MM.1S (cell line): ENCODE measurements around the gene CRYM.

Experiments
- DNase-seq: peaks from one replicate; pipeline ENCODE4 v3.0.0-alpha.2; 2015
- H2AFZ ChIP-seq: fragments of 300-600 bp; sonication (generic); 2 replicates; pipeline ENCODE4 v1.6.0; 2016; ENCODE audit warnings: antibody characterized with exemption, low read length
- H3F3A ChIP-seq: fragments of 300-600 bp; sonication (generic); 2 replicates; pipeline ENCODE4 v1.6.1; 2016; ENCODE audit warnings: mild to moderate bottlenecking, antibody characterized with exemption, low read length, moderate library complexity, mixed read lengths; ENCODE audit not compliant: insufficient read depth
- H3K27ac ChIP-seq: fragments of 300-600 bp; sonication (generic); 2 replicates; pipeline ENCODE4 v1.5.1; 2016; ENCODE audit warnings: mild to moderate bottlenecking, low read length
- H3K27me3 ChIP-seq: fragments of 300-600 bp; sonication (generic); replicated peaks from 2 replicates; pipeline ENCODE4 v1.6.0; 2016; ENCODE audit warnings: low read length; ENCODE audit not compliant: insufficient read depth
- H3K36me3 ChIP-seq: fragments of 300-600 bp; sonication (generic); replicated peaks from 2 replicates; pipeline ENCODE4 v1.6.1; 2016; ENCODE audit warnings: mild to moderate bottlenecking, low read length, mixed read lengths; ENCODE audit not compliant: insufficient read depth
- H3K4me1 ChIP-seq: fragments of 300-600 bp; sonication (generic); 2 replicates; pipeline ENCODE4 v1.6.1; 2016; ENCODE audit warnings: low read length, mixed read lengths
- H3K4me2 ChIP-seq: fragments of 300-600 bp; sonication (generic); 2 replicates; pipeline ENCODE4 v1.6.0; 2016; ENCODE audit warnings: low read depth, low read length
- H3K4me3 ChIP-seq: fragments of 300-600 bp; sonication (generic); 2 replicates; pipeline ENCODE4 v1.5.1; 2016; ENCODE audit warnings: low read length, mixed read lengths
- H3K79me2 ChIP-seq: fragments of 300-600 bp; sonication (generic); 2 replicates; pipeline ENCODE4 v1.6.1; 2016; ENCODE audit warnings: mixed run types, low read length, mixed read lengths
- H3K9ac ChIP-seq: fragments of 300-600 bp; sonication (generic); 2 replicates; pipeline ENCODE4 v1.6.1; 2016; ENCODE audit warnings: low read length, mixed read lengths
- H3K9me2 ChIP-seq: fragments of 300-600 bp; sonication (generic); replicated peaks from 2 replicates; pipeline ENCODE4 v1.6.1; 2016; ENCODE audit warnings: mild to moderate bottlenecking, low read length, mixed read lengths; ENCODE audit not compliant: insufficient read depth
- H3K9me3 ChIP-seq: fragments of 300-600 bp; sonication (generic); replicated peaks from 2 replicates; pipeline ENCODE4 v1.6.1; 2016; ENCODE audit warnings: mild to moderate bottlenecking, low read length, mixed read lengths; ENCODE audit not compliant: insufficient read depth
- H4K20me1 ChIP-seq: fragments of 300-600 bp; sonication (generic); 2 replicates; pipeline ENCODE4 v1.6.1; 2016; ENCODE audit warnings: mild to moderate bottlenecking, low read length, moderate library complexity, mixed read lengths; ENCODE audit not compliant: insufficient read depth
- CTCF ChIP-seq: fragments of 300-600 bp; sonication (generic); IDR thresholded peaks from 2 replicates; pipeline ENCODE4 v1.5.1; 2016; ENCODE audit warnings: antibody characterized with exemption, low read length, mixed read lengths
- EZH2 ChIP-seq: fragments of 300-600 bp; sonication (generic); optimal IDR thresholded peaks from 2 replicates; pipeline ENCODE3; 2017; ENCODE audit warnings: low read depth, mild to moderate bottlenecking, antibody characterized with exemption, low read length, mixed read lengths
- EZH2phosphoT487 ChIP-seq: fragments of 300-600 bp; sonication (generic); IDR thresholded peaks from 2 replicates; pipeline ENCODE4 v1.6.1; 2018; ENCODE audit warnings: antibody characterized with exemption, low read length

CRYM gene

GRCh38 chr16:21222495-21223337 is 55.4 kb downstream of the CRYM start:
- Histone ChIP-seq H3K79me2 (no peaks in the 10 kb centered on the region), H2AFZ (no peak overlapping the region), H3K4me3 (no peak overlapping the region), H3K27ac (no peak overlapping the region), H4K20me1 (no peaks in the 10 kb centered on the region), H3F3A (no peaks in the 10 kb centered on the region), H3K9ac (no peak overlapping the region), H3K4me1 (no peaks in the 10 kb centered on the region), H3K9me2 (no peaks in the 10 kb centered on the region), H3K27me3 (no peaks in the 10 kb centered on the region), H3K4me2 (no peak overlapping the region), H3K36me3 (no peaks in the 10 kb centered on the region), H3K9me3 (no peaks in the 10 kb centered on the region)
- no peak for DNase-seq
- TF ChIP-seq EZH2phosphoT487 (no peak), EZH2 (no peak), CTCF (no peak)

- H2AFZ ChIP-seq = no peak overlapping the region
- no peak overlapping the region for H3K9ac ChIP-seq
- no peak overlapping the region for H3K4me3 ChIP-seq
- no peaks in the 10 kb centered on the region for H3K79me2 ChIP-seq
- H3F3A ChIP-seq = no peaks in the 10 kb centered on the region
- no peaks in the 10 kb centered on the region for H4K20me1 ChIP-seq
- no peak overlapping the region for H3K27ac ChIP-seq
- H3K9me3 ChIP-seq = no peaks in the 10 kb centered on the region
- no peaks in the 10 kb centered on the region for H3K4me1 ChIP-seq
- no peak for TF ChIP-seq CTCF
- no peak for TF ChIP-seq EZH2
- H3K9me2 ChIP-seq = no peaks in the 10 kb centered on the region
- no peak for DNase-seq
- no peaks in the 10 kb centered on the region for H3K36me3 ChIP-seq
- no peaks in the 10 kb centered on the region for H3K27me3 ChIP-seq
- no peak overlapping the region for H3K4me2 ChIP-seq
Measured at GRCh38 chr16:21219551-21219950, 58.5 kb downstream of the CRYM start.

- TF ChIP-seq CTCF = no peak
- TF ChIP-seq EZH2 = no peak
- no peak for TF ChIP-seq EZH2phosphoT487
- DNase-seq = no peak
- no peak overlapping the region for H3K27ac ChIP-seq
- no peaks in the 10 kb centered on the region for H3K9me3 ChIP-seq
- no peak overlapping the region for H2AFZ ChIP-seq
- H3K36me3 ChIP-seq = no peaks in the 10 kb centered on the region
- no peaks in the 10 kb centered on the region for H4K20me1 ChIP-seq
- H3K9me2 ChIP-seq = no peaks in the 10 kb centered on the region
- H3K4me1 ChIP-seq = no peaks in the 10 kb centered on the region
- H3K9ac ChIP-seq = no peak overlapping the region
- no peaks in the 10 kb centered on the region for H3K27me3 ChIP-seq
- H3F3A ChIP-seq = no peaks in the 10 kb centered on the region
- H3K4me3 ChIP-seq = no peak overlapping the region
- H3K79me2 ChIP-seq = no peaks in the 10 kb centered on the region
- H3K4me2 ChIP-seq = no peak overlapping the region
Measured at GRCh38 chr16:21218153-21218552, 59.9 kb downstream of the CRYM start.
